Uterus (tissue), 2 donors: ENCODE measurements around the gene PHF2.

Experiments used
- POLR2A ChIP-seq, 2 donors: fragments of 450-650 bp; IDR thresholded peaks; one replicate each; pipeline ENCODE4 v1.6.1; 2016; ENCODE audit warnings: antibody characterized with exemption in 2 of 2, mild to moderate bottlenecking in 1 of 2, moderate library complexity in 1 of 2
- TF ChIP-seq, protein P1 (sequence below), 4 experiments: fragments of 200-600 bp in 2 of 4; fragments of 450-650 bp in 2 of 4; sonication (generic) in 2 of 4; IDR thresholded peaks; one replicate each; pipeline ENCODE4 v1.5.1; 2016 to 2019; ENCODE audit warnings: antibody characterized with exemption in 4 of 4, mild to moderate bottlenecking in 2 of 4, moderate library complexity in 1 of 4

DNA sequence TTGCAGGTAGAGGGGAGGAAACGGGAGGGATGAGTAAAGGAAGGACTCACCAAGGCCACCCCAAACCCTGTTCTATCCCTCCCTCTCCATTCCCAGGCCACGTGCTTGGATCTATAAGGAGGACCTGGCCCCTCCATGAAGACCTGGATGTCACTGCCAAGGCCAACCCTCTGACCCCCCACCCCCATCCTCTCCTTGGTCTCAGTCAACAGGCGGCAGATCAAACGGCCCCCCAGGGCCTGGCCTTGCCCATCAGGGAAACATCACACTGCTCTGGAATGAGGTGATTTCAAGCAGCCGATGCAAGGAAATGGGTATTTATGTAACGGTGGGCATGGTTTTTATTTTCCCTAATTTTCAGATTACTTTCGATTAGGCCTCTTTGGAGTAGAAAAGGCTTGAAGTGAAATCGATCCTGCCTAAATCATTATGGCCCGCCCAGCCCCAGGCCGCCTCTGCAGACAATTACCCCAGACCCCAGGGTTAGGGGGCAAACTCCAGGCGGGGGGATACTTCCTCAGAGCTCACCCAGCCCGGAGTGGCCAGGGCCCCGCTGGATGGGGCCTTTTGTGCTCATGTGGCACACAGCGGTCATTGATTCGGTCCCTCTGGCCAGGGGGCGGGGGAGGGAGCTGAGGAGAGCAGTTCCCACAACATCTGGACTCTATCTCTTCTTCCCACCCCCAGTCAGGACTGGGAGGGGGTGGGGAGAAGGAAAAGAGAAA, 125.3 kb downstream of the PHF2 start:
- TF ChIP-seq, protein P1, sequence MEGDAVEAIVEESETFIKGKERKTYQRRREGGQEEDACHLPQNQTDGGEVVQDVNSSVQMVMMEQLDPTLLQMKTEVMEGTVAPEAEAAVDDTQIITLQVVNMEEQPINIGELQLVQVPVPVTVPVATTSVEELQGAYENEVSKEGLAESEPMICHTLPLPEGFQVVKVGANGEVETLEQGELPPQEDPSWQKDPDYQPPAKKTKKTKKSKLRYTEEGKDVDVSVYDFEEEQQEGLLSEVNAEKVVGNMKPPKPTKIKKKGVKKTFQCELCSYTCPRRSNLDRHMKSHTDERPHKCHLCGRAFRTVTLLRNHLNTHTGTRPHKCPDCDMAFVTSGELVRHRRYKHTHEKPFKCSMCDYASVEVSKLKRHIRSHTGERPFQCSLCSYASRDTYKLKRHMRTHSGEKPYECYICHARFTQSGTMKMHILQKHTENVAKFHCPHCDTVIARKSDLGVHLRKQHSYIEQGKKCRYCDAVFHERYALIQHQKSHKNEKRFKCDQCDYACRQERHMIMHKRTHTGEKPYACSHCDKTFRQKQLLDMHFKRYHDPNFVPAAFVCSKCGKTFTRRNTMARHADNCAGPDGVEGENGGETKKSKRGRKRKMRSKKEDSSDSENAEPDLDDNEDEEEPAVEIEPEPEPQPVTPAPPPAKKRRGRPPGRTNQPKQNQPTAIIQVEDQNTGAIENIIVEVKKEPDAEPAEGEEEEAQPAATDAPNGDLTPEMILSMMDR (IDR thresholded peaks at IDR 0.05), result no peak
- no peak for TF ChIP-seq POLR2A (IDR thresholded peaks at IDR 0.05)
